Limb (tissue), 2 donors: ENCODE data around the gene OXSM.

Experiments
- DNase-seq, 2 donors: peaks; one replicate each; pipeline ENCODE4 v3.0.0-alpha.2; 2016; ENCODE audit errors: extremely low spot score in 2 of 2

Gene OXSM

DNA sequence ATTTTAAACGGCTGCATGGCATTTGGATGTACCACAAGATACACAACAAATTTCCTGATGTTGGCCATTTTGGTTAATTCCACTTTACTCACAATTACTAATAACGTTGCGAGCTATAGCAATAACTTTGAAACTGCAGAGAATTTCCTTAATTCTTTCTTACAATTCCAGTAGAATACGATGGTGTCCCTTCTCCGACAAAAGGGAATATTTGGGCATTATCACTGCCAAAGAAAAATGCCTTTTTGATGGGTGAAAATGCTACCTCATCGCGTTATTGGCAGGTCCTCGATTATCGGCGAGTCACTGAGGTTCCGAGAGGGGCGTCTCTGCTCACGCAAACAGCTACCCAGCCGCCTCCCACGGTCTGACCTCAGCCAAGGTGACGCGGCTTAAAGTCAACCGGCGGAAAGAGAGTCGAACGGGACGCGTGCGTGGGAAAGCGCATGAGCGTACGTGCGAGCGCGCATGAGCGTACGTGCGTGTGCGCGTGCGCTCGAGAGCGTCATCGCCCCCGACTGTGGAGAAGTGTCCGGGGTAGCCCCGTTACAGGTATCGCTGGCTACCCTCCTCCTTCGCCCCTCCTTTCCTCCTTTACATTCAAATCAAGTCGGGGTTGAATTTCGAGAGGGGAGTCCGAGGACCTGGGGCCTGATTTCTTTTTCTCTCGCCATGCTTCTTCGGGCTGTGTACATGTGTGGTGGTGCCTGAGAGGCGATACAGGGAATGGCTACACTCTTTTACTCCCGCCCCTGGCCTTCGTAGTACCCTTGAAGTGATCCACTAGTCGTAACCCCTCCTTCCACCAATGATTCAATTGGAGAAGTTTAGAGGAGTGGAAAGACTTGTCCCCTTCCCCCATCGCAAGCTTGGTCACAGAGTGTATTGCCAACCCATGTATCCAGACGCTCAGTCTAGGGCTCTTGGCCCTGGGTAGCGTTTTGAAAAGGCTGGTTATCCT, at the start of gene OXSM:
Gene OXSM (plus strand): TSS at position 495 of the 961 bp plus-strand sequence. CDS start 931 bp downstream, outside the sequence.
- peak; percentile 90 for DNase-seq

DNA sequence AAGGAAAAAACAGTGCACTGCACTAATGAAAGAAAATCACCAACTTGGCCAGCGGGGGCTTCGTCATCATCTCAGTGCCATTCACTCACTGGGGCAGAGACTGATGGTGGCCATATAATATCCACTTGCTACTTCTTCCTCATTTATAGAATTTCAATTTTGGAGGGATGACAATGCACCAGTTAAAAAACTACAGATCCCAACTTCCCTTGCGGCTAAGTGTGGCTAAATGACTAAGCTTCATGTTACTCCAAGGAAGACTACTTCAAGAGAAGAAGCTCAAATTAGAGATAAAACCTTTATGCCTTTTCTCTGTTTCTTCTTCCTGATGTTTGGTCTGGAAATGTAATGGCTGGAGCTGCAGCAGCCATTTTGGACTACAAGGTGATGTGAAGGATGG, 45.4 kb upstream of the OXSM start:
- DNase-seq: no peak

DNA sequence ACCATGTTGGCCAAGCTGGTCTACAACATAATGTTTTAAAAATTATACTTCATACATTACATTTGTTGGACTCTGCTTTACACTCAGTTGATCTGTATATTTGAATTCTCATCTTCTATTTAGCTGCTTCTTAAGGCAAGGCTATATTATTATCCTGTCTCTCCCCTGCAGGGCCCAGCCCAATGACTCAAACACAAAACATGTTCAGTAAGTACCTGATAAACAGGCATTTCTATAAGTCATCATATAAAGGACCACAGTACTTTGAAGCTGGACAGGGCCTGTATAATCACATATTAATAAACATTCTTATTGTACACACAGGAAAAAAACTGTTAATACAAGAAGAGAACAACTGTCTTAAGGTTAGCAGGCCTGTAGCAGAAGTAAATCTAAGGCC, 42.9 kb upstream of the OXSM start:
- no peak for DNase-seq

DNA sequence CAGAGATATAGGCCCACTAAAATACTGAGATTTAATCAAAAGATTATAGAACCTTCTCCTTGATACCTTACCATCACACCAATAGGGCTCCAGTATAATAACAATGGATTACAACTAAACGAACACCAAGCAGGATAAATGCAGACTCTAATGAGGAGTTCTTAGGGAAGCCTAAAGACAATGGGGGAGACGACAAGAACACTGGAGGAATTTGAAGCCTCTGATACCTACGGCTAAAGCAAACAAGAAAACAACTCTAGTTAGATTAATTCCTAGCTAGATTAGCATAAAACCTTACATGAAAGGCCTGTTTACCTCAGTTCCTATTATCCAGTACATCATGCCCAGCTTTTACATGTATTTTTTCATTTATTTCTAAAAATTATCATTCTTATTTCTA, 41.7 kb upstream of the OXSM start:
- DNase-seq: no peak

DNA sequence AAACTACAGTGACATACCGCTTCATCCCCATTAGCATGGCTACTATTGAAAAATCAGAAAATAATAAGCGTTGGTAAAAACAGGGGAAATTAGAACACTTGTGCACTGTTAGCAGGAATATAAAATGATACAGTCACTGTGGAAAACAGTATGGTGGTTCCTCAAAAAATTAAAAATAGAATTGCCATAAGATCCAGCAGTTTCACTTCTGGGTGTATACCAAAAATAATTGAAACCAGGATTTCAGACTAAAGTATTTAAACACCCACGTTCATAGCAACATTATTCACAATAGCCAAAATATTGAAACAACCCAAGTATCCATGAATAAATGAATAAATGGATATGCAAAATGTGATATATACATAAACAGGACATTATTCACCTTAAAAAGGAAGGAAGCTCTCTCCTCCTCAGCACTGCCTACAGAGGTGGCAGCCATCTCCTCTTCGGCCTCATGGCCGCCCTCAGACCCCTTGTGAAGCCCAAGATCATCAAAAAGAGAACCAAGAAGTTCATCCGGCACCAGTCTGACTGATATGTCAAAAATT, 40.8 kb upstream of the OXSM start:
- DNase-seq: no peak

DNA sequence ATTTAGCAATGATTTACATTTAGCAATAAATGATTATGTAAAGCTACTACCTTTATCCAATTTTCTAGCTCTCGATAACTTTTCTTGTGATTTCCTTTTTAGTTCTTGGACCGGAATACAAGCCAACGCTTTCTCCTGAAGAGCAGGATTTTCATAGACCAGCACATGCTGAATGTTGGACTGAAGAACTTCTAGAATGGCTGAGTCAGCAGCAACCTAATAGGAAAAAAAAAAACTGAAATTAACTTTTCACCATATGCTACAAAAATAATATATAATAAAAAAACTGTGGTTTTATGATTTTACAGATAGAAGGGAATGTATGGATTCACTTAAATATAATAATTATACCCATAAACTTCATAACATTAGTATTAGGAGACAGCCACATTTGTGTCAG, 38.8 kb upstream of the OXSM start:
- DNase-seq: no peak

DNA sequence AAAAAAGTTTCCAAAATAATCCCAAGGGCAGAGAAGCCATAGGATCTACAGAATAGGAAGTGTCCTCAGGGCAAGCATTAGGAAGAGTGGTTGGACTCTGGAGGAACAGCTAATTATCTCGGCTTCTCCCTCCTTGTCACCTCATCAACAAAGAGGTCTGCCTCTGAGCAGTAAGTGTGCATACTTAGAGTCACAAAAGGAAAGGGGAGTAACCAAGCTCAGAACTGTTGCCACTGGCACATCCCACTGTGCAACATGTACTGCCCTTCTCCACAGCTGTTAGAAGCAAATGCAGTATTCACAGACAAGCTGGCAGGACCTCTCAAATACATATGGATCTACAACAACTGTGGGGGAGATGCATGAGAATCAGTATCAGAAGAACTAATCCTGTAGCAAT, 38.2 kb upstream of the OXSM start:
- no peak for DNase-seq

DNA sequence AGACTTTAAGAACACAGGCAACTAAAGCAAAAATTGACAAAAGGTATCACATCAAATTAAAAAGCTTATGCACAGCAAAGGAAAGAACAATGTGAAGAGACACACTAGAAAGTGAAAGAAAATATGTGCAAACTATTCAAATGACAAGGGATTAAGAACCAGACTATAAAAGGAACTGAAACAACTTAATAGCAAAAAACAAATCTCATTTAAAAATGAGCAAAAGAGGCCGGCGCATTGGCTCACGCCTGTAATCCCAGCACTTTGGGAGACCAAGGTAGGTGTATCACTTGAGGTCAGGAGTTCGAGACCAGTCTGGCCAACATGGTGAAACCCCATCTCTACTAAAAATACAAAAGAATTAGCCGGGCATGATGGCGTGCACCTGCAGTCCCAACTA, 21.0 kb upstream of the OXSM start:
- DNase-seq: no peak

DNA sequence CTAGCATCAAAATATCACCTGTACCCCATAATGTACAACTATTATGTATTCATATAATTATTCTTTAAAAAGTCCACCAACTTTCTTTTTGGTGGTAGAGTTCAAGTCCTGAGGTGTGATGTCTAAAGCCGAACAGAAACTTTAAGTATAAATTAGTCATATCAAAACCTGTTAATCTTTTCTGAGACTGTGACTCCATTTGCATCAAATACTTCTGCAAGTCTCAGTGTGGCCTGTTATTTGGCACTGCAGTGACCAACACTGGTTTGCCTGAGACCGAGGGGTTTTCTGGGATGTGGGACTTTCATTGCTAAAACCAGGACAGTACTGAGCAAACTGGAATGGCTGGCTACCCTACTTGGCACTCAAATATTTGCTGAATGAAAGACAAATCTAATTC, 14.0 kb upstream of the OXSM start:
- no peak for DNase-seq

DNA sequence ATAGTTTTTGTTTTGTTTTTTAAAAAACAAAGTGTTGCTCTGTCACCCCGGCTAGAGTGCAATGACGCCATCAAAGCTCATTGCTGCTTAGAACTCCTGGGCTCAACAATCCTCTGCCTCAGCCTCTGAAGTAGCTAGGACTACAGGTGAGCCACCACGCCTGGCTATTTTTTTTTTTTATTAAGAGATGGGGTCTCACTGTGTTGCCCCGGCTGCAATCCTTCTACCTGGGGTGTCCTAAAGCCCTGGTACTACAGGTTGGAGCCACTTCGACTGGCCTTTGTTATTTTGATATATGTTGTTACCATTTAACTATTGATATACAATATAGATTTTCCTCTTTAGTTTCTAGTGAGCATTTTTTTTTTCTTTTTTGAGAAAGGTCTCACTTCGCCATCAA, 9.3 kb upstream of the OXSM start:
- DNase-seq: no peak

DNA sequence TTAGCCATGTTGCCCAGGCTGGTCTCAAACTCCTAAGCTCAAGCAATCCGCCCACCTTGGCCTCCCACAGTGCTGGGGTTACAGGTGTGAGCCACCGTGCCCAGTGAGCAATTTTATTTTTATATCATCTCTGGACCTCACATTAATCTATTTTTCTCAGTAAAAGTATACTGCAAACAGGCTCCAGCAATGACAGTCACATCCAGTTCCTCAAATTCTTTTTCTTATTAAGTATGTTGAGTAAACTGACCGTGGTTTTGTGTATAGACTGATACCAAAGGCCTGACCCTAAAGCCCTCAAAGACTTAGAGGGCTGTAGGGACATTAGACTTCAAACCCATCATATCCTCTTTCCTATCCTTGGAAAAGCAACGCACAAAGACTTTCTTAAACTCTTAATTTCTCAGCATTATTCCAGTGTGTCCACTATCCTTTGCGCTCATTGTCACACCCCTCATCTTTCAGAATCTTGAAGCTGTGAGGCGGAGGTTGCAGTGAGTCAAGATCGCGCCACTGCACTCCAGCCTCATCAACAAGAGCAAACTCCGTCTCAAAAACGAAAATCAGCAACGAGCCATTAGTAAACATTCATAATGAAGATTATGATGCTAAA, 8.6 kb upstream of the OXSM start:
- no peak for DNase-seq

DNA sequence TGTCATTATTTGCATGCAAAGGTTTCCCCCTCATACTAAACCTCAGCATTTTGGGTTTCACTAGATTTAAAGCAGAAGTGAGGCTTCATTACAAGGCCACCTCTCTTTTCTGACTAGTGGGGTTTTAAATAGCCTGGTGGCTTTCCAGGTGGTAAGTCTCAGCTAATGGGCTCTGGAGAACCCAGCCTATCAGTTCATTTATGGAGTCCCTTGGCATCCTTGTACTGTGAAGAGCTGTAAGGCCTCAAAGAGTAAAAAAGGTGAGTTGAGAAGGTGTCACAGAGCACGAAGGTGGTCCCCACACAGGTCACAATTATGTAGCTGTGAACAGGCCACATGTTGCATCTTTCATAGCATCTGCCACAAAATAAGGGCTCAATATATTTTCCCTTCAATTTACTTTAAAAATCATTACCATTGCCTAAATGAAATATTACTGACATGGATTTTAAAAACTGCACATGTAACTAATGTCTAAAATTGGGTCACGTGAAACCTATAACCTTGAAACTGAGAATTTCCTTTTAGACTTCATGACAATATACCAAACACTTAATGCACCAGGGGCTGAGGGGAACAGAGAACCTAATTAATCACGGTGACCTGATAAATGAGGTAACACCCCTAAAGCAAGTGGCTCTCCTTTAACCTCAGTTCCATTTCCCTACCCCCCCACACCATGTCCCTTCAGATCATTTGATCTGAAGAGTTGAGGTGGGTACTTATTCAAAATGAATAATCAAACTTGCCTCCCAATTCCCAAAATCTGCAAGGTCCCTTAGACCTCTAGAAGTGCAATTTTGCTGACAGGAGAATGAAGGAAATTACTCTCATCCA, 7.9 kb upstream of the OXSM start:
- no peak for DNase-seq

DNA sequence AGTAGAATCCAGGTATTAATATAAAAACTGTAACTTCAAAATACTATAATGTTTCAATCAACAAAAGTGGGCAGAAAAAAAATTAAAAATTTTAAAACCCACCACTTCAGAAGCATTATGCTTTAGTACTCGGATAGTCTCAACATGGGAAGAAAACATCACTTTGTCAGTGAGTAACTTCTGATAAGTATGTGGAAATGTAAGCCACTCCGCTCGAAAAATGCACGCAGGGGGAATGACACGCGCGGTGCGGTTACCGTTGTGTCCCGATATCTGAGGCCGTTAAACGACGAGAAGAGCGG, 7.3 kb upstream of the OXSM start:
- no peak for DNase-seq

DNA sequence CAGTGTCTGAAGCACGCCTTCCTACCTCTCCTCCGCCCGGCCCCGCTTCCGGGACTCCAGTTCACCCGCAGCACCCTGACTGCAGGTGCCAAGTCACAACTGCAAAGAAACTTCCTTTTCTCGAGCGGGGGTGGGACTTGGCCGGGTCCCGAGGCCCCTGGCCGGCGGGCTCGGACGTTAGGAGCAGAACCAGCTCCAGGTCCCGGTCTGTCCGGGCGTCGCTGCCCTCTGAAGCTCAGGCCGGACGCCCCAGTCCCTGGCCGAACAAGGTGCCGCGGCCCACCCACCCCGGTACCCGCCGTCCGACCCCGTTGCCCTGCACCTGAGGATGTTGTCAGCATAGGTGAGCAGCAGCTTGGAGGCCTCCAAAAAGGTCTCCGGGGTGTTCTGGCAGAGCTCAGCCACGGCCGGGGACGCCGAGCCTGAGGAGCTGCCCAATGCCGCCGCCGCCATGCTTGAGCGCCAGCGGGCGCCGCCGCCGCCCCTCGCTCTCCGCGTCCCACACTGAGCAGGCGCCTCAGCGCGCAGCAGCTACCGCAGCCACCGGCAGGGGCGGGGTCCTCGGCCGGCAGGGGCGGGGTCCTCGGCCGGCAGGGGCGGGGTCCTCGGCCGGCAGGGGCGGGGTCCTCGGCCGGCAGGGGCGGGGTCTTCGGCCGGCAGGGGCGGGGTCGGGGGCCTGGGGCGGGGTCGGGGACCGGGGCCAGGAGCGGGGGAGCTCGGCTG, 6.8 kb upstream of the OXSM start, which contains the start of gene NGLY1:
Gene NGLY1 (minus strand): TSS at position 506 of the 723 bp plus-strand sequence. CDS start 53 bp downstream, at position 453.
- peak; percentile 86 to 89 for DNase-seq

DNA sequence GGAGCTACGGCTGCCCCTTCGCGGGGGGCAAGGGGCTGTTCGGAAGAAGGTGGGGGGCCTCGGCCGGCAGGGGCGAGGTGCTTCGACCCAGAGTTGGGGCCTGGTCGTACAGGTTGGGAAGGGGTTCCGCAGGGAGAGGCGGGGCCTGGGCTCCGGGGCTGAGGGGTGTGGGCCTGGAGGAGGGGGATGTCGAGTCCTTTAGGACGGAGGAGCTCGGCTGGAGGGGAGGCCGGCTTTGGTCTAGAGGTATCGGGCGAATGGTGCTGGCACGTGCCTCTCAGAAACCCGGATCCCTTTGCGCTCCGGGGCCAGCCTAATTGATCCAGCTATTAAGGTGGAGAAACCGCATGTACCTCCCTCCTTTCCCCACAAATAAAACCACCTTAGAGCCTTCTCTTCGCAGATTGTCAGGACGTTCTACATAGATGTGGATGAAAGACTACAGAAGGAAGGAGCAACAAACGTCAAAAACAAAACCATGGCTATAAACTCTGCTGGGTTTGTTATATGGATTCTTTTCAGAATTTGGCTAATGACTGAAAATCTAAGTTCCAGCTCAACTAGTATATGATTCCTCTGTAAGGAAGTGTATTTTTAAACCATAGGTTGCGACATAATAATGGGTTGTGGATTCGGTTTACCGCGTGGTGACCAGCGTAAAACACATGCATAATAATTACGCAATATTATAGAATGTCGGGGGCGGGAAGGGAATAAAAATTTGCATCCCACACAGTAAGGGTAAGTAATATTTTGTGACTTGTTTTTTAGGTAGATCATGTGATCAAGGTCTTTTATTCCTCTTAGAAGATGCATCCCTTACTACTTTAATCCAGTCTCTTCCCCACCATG, 6.0 kb upstream of the OXSM start:
- peak in 1 of 2 donors; percentile 42 for DNase-seq

DNA sequence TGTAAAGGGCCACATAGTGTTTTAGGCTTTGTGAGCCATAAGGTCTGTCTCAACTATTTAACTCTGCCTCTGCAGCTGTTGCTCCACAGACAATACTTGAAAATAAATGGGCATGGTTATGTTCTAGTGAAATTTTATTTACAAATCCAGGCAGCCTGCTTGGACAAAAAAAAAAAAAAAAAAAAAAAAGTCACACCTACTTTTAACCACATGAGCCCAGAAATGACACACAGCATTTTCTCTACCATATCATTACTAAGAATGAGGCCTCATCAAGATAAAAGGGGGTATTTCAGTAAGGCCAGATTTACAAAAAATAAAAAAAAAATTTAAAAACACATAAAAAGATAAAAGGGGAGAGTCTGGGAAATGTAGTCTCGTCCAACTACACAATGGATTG, 4.9 kb upstream of the OXSM start:
- no peak for DNase-seq

DNA sequence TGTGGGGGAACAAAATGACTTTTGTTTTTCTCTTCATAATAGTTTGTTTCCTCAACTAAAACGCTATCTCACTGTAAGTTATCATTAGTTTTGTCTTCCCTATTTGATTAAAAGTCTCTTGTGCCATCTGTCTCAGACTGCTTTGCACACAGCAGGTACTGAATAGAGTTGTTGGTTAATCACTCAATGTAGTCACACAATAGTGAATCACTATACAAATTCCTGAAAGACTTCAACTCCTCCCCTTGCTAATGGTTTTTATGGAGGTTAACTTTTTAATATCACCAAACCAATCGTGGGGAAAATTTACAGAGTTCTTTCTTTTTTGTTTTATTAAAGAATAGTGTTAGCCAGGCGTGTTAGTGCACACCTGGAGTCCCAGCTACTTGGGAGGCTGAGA, 4.1 kb upstream of the OXSM start:
- DNase-seq: no peak

DNA sequence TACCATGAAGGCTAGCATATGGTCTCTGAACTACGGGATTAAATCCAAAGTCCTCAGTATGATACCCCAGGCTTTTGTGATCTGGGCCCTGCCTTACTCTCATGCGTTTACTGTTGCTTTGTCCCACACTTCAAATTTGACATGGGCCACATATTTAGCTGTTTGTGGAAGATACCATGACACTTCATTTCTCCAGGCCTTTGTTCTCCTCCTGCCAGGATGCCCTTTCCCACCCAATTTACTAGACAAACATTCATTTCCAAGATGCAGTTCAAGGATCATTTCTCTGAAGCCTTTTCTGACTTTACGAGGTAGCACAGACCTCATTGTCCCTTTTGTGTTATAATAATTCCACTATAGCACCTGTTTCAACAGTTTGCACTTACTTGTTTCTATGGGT, 2.2 kb upstream of the OXSM start:
- no peak for DNase-seq

DNA sequence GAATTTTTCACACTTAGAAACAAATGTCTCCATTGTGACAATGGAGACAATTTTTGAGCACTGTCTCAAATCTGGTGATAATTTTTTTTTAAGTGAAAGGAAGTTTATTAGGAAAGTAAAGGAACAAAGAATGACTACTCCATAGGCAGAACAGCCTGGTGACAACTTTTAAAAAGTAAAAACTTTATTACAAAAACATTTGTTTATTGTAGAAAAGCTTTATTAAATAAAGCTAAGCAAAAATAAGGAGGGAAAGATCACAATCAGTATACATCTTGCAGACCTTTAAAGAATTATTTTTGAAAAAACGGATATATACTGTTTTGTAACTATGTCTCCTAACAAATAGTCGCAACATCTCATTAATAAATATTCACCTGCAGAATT, 688 bp upstream of the OXSM start:
- DNase-seq: no peak

DNA sequence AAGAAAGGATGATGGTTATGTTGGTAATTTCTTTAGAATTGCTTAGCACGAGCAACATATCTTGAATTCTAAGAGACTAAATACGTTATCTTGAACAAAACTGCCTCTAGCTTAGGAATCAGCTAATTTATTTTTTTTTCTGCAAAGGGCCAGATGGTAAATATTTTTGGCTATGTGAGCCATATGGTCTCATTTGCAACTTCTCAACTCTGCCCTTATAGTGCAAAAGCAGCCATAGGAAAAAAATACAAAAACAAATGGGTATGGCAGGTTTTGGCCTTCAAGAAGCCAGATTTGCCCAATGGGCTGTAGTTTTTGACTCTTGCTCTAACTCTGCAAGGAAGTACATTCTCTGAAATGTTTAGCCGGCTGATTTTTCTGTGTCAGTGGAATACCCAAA, 11.9 kb downstream of the OXSM start:
- no peak for DNase-seq
